AG09319 (cell line): ENCODE data around the gene CIB2.

Source experiments
- DNase-seq: peaks from one replicate; pipeline ENCODE4 v3.0.0-alpha.2; 2010; ENCODE audit warnings: low read depth; ENCODE audit errors: extremely low read depth
- TF ChIP-seq, protein P1 (sequence below): IDR thresholded peaks from 2 replicates; pipeline ENCODE4 v1.5.1; 2011; ENCODE audit warnings: low read depth, mild to moderate bottlenecking, inconsistent platforms, low read length, moderate library complexity

The CIB2 gene

GRCh38 chr15:78073046-78073787 lies 58.0 kb downstream of the CIB2 start:
- TF ChIP-seq, protein P1, sequence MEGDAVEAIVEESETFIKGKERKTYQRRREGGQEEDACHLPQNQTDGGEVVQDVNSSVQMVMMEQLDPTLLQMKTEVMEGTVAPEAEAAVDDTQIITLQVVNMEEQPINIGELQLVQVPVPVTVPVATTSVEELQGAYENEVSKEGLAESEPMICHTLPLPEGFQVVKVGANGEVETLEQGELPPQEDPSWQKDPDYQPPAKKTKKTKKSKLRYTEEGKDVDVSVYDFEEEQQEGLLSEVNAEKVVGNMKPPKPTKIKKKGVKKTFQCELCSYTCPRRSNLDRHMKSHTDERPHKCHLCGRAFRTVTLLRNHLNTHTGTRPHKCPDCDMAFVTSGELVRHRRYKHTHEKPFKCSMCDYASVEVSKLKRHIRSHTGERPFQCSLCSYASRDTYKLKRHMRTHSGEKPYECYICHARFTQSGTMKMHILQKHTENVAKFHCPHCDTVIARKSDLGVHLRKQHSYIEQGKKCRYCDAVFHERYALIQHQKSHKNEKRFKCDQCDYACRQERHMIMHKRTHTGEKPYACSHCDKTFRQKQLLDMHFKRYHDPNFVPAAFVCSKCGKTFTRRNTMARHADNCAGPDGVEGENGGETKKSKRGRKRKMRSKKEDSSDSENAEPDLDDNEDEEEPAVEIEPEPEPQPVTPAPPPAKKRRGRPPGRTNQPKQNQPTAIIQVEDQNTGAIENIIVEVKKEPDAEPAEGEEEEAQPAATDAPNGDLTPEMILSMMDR: no peak
- no peak for DNase-seq

- TF ChIP-seq, protein P1: no peak
These were observed 59.0 kb downstream of the CIB2 start for GRCh38 chr15:78072080-78072892.

DNA sequence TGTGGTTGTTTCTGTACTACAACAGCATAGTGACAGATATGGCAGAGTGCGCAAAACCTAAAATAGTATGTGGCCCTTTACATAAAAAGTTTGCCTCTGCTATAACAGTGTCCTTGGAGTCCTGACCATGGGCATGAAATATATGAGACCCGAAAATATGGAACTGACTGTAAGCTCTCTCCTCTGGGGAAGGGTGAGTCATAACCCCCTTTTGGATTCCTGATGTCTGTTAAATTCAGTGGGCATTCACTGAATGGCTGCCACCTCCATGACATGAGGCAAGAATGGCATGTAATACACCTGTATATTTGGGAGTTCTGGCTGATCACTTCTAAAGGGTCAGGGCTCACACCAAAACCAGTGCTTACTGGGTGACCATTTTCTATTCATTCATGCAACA lies 59.9 kb downstream of the CIB2 start:
- TF ChIP-seq, protein P1: no peak
- no peak for DNase-seq

More at GRCh38 chr15:78072080-78072892, 59.0 kb downstream of the CIB2 start:
- DNase-seq: peak; percentile 81

DNA sequence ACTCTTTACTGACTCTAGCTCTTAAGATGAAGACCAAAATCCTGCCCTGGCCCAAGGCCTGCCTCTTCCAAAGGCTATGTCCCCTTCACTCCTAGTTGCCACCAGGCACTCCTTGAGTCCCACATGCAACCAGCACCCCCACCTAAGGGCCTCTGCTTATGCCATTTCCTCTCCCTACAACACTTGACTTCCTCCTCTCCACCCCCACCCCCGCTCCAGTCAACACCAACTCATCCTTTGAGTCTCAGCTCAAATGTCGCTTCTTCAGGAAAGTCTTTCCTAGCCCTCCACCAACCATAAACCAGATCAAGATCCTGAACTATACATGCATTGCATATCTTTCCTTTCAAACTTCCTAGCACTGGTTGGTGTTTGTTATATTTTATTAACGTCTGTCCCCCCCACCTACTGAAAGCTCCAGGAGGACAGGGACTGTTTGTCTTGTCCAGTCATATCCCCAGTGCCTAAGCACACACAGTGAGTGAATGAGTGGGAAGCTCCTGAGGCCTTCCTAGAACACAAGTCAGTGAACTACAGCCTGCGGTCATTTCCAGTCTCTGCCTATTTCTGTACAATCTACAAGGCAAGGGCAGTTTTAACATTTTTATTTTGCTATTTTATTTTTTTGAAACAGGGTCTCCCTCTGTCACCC lies 61.1 kb downstream of the CIB2 start:
- TF ChIP-seq, protein P1: no peak
- no peak for DNase-seq

DNA sequence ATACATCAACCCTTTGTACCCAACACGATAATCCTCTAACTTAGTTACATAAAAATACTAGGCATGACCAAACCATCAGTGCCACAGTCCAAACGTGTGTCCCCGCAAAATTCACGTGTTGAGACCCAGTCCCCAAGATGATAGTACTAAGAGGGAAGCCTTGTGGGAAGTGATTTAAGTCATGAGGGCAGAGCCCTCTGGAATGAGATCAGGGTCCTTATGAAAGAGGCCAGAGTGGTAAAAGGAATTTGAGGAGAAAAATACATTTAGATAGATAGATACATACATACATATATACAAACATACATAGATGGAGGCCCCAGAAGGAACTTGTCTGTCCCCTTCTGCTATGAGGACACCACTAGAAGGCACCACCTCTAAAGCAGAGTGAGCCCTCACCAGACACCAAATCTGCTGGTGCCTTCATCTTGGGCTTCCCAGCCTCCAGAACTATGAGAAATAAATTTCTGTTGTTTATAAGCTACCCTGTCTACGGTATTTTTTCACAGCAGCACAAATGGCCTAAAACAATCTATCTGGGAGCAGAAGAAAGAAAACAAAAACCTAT lies 61.7 kb downstream of the CIB2 start:
- TF ChIP-seq, protein P1: no peak
- DNase-seq: no peak

- TF ChIP-seq, protein P1: no peak
These were observed 62.2 kb downstream of the CIB2 start for GRCh38 chr15:78069052-78069414.

More at GRCh38 chr15:78069052-78069414, 62.2 kb downstream of the CIB2 start:
- DNase-seq: no peak
